ENCODE data around the gene IQGAP3. TPM values are rescaled to one million over a fixed set of nuclear protein-coding genes. Genes with fewer than 3 reads are reported as not detected.
A peak's percentile ranks its signal among the peaks of the same experiment; 100 is the strongest.

The IQGAP3 gene
- total and polyA plus RNA-seq, 4 donors = under 0.01 to 8.5 (median 0.43) TPM

- no peak overlapping the region for H3K27ac ChIP-seq (ENCODE audit: low read depth in 1 of 2, low read length in 2 of 2)
- peaks cover 4 to 11% (median 6%) of the 10 kb centered on the region in 4 donors for H3K4me1 ChIP-seq (ENCODE audit: control insufficient read depth in 4 of 4, insufficient read depth in 4 of 4, low read length in 3 of 4)
- no peaks in the 10 kb centered on the region for H3K36me3 ChIP-seq (ENCODE audit: control insufficient read depth in 4 of 4, insufficient read depth in 3 of 4, low read depth in 1 of 4, low read length in 3 of 4)
- no peak for DNase-seq (ENCODE audit: low spot score)
- H3K27me3 ChIP-seq (ENCODE audit: control insufficient read depth in 4 of 4, insufficient read depth in 4 of 4, low read length in 3 of 4) = peaks cover 0 to 3% (median 0%) of the 10 kb centered on the region in 4 donors
- no peak for TF ChIP-seq SP1 (IDR thresholded peaks at IDR 0.05)
- TF ChIP-seq GABPA (IDR thresholded peaks at IDR 0.05 in 1 of 2, conservative IDR thresholded peaks at IDR 0.05 in 1 of 2) = no peak
- TF ChIP-seq EGR1 (IDR thresholded peaks at IDR 0.05; ENCODE audit: low read depth in 2 of 2) = no peak
- TF ChIP-seq JUND (IDR thresholded peaks at IDR 0.05) = no peak
- WGBS = 40% methylated on average over 10 of the region's 10 CpGs
- H3K9ac ChIP-seq (ENCODE audit: low read depth in 1 of 2, low read length in 2 of 2) = no peak overlapping the region
- H3K9me3 ChIP-seq (ENCODE audit: control insufficient read depth in 4 of 4, low read length in 3 of 4) = no peaks in the 10 kb centered on the region
- peak overlapping the region in 1 of 3 donors; percentile 29 for H3K4me3 ChIP-seq (ENCODE audit: low read depth in 1 of 3, low read length in 3 of 3)
Observed at GRCh38 chr1:156572663-156573018, 276 bp upstream of the IQGAP3 start.

- Histone ChIP-seq H3K27me3 (ENCODE audit: control insufficient read depth in 4 of 4, insufficient read depth in 4 of 4, low read length in 3 of 4) (peaks cover 0 to 3% (median 0%) of the 10 kb centered on the region in 4 donors), H3K9ac (ENCODE audit: low read depth in 1 of 2, low read length in 2 of 2) (no peak overlapping the region), H3K4me3 (ENCODE audit: low read depth in 1 of 3, low read length in 3 of 3) (no peak overlapping the region), H3K36me3 (ENCODE audit: control insufficient read depth in 4 of 4, insufficient read depth in 3 of 4, low read depth in 1 of 4, low read length in 3 of 4) (no peaks in the 10 kb centered on the region), H3K27ac (ENCODE audit: low read depth in 1 of 2, low read length in 2 of 2) (no peak overlapping the region), H3K9me3 (ENCODE audit: control insufficient read depth in 4 of 4, low read length in 3 of 4) (no peaks in the 10 kb centered on the region), H3K4me1 (ENCODE audit: control insufficient read depth in 4 of 4, insufficient read depth in 4 of 4, low read length in 3 of 4) (peaks cover 4 to 11% (median 6%) of the 10 kb centered on the region in 4 donors)
- TF ChIP-seq RXRA (IDR thresholded peaks at IDR 0.05) (no peak), HNF4A (conservative IDR thresholded peaks at IDR 0.05) (no peak), TAF1 (conservative IDR thresholded peaks at IDR 0.05) (no peak), RAD21 (IDR thresholded peaks at IDR 0.05) (no peak), HNF4G (IDR thresholded peaks at IDR 0.05) (no peak), NR2F2 (IDR thresholded peaks at IDR 0.05) (no peak), EGR1 (IDR thresholded peaks at IDR 0.05; ENCODE audit: low read depth in 2 of 2) (no peak), MAX (IDR thresholded peaks at IDR 0.05) (no peak), FOXA2 (IDR thresholded peaks at IDR 0.05) (no peak), YY1 (IDR thresholded peaks at IDR 0.05) (no peak), FOXA1 (IDR thresholded peaks at IDR 0.05) (no peak), CTCF (IDR thresholded peaks at IDR 0.05; ENCODE audit: low read depth, low read length, missing input control) (no peak), REST (IDR thresholded peaks at IDR 0.05) (no peak), SP1 (IDR thresholded peaks at IDR 0.05) (no peak), GABPA (IDR thresholded peaks at IDR 0.05 in 1 of 2, conservative IDR thresholded peaks at IDR 0.05 in 1 of 2) (no peak), JUND (IDR thresholded peaks at IDR 0.05) (no peak), ZBTB33 (IDR thresholded peaks at IDR 0.05) (no peak), ATF3 (IDR thresholded peaks at IDR 0.05) (no peak)
- 36% methylated on average over 4 of the region's 4 CpGs for WGBS
- no peak for DNase-seq (ENCODE audit: low spot score)
Observed at GRCh38 chr1:156571261-156571852, 1.0 kb downstream of the IQGAP3 start.

Measured in liver (tissue), 9 donors.